AG09309 (cell line): ENCODE results near the gene FANCG.
A peak's percentile ranks its signal among the peaks of the same experiment; 100 is the strongest.

Experiments used
- DNase-seq: peaks from one replicate; pipeline ENCODE4 v3.0.0-alpha.2; 2010; ENCODE audit warnings: low read depth
- H3K4me3 ChIP-seq: 2 replicates; pipeline ENCODE4 v1.5.1; 2011; ENCODE audit warnings: mild to moderate bottlenecking, low read depth, low read length, moderate library complexity; ENCODE audit not compliant: control insufficient read depth
- TF ChIP-seq, protein P1 (sequence below): IDR thresholded peaks from 2 replicates; pipeline ENCODE4 v1.5.1; 2011; ENCODE audit warnings: mild to moderate bottlenecking, low read depth, low read length, inconsistent platforms; ENCODE audit not compliant: insufficient read depth, control insufficient read depth; ENCODE audit errors: missing control alignments

The FANCG gene

DNA sequence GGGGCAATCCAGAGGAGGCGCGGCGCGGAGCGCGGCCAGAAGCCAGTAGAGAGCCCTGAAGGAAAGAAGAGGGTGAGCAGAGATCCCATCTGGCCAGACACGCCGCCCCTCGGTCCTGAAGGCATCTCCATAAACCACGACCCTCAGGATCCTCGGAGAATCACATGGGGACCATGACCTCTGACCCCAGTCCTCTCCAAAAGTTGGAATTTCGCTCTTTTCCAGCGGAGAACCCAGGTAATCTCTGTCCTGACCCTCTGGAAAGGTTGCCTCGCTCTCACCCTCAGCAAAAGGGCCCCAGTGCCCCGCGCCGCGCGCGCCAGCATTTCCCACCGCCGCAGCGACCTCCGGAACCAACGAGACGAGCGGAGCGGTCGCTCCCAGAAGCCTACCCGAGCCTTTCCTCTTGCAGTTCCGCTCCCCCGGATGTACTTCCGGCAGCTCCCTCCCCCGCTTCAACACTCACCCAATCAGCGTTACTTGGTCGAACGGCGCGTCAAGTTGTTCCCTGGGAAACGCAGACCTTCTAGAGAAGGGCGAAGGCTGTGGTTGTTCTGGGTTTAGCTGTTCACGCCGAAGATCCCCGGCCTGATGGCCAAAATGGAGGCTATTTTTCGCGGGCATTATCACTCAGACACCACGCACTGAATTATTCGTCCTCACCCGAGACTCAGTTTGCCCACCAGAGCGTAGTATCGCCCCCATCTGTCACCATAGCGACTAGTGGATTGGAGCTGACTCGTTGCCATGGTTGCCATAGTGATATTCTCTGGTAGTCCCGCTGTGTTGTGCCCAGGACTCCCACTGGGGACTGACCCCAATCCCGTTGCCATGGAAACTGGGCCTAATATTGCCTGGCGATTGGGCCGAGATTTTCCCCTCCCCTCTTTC lies 23.3 kb upstream of the FANCG start, which contains the start of gene STOML2:
Gene STOML2, minus strand, starts transcription at position 363 of the 891 bp plus-strand sequence. Its CDS starts 37 bp downstream, at position 326.
- TF ChIP-seq, protein P1, sequence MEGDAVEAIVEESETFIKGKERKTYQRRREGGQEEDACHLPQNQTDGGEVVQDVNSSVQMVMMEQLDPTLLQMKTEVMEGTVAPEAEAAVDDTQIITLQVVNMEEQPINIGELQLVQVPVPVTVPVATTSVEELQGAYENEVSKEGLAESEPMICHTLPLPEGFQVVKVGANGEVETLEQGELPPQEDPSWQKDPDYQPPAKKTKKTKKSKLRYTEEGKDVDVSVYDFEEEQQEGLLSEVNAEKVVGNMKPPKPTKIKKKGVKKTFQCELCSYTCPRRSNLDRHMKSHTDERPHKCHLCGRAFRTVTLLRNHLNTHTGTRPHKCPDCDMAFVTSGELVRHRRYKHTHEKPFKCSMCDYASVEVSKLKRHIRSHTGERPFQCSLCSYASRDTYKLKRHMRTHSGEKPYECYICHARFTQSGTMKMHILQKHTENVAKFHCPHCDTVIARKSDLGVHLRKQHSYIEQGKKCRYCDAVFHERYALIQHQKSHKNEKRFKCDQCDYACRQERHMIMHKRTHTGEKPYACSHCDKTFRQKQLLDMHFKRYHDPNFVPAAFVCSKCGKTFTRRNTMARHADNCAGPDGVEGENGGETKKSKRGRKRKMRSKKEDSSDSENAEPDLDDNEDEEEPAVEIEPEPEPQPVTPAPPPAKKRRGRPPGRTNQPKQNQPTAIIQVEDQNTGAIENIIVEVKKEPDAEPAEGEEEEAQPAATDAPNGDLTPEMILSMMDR: no peak
- DNase-seq: peak; percentile 85
- peak within 1 kb of the TSS; percentile 52 for H3K4me3 ChIP-seq

DNA sequence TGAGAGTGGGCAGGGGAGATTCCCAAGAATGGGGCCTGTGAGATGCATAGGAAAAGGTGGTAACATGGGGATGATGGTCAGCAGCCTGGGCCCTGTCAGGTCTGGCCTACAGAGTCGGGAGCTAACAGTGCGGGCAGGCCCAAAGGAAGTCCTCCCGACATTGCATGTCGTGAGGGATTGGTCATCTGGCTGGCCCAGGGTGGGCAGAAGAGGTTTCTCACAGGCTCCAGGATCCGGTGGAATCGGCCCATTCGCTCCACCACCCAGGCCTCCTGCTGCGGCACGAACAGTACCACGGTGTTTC lies 22.7 kb upstream of the FANCG start:
- TF ChIP-seq, protein P1: no peak
- DNase-seq: no peak
- peak overlapping the region; percentile 52 for H3K4me3 ChIP-seq

DNA sequence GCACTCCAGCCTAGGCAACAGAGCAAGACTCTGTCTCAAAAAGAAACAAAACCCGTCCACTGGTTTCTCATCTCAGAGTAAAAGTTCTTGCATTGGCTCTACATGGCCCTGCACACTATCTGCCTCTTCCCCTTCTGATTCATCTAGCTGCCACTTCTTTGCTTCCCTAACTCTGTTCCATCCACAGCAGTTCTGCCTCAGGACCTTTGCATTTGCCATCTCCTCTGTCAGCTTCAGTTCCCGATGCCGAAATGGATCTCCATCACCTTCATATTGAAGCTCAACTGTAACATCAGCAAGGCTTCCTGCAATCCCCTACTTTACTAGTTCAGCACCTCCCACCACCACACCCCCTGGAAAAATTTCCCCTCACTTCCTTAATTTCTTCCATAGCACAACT lies 17.8 kb upstream of the FANCG start:
- no peak for DNase-seq
- TF ChIP-seq, protein P1: no peak
- H3K4me3 ChIP-seq: no peak overlapping the region

DNA sequence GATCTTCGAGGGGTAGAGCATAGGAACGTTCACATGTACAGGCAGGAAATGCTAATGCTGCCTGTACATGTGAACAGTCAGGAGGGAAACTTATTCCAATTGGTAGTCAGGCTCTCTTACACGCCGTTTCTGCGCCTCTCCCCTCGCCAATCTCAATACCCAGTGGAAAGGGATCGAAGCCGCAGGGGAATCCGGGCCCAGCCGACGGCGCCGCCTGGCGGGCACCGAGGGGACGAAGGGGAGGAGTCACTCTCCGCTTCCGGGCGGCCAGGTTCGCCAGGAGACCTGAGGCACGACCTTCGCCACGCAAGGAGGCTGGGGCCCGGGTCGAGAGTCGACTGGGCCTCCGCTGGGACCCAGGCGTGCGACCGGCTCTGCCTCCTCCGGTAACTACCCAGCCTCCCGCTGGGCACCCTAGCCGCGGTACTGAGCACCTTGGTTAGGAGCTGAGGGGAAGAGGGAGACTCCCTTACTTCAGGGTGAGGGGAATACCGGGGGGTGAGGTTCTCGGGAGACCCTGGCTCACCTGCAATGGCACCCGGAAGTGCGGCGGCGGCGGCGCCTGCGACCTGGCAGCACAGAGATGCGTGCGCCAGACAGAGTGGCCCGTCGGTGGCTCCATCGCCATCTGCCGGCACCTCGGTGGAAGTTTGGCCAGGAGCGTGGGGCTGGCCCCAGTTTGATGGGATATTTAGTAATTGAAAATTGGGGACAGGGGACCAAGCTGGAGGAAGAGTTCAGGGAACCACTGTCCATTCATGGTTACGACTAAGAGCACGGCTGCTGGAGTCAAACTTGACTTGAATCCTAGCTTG lies 16.5 kb upstream of the FANCG start, which contains the start of gene PIGO:
Gene PIGO, minus strand, starts transcription at position 557 of the 815 bp plus-strand sequence. CDS start 1,026 bp downstream, outside the sequence.
- peak within 1 kb of the TSS; percentile 97 for H3K4me3 ChIP-seq
- TF ChIP-seq, protein P1: peak; percentile 97
- DNase-seq: no peak

DNA sequence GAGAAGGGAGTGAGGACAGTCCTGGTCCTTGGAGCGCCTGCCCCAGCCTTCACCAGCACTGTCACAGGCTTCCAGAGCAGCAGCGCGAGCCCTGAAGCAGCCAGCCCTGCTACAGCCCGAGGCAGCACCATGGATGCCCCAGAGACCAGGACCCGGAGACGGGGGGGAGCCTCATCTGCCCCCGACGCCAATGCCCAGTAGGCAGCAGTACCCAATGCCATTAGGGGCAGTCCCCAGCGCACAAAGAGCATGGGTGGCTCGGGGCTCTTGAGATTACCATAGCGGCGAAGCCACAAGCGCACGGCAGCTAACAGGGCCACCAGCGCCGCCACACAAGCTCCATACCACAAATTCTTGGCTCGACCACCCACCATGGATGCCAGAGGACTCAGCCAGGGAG lies 11.8 kb upstream of the FANCG start:
- no peak for DNase-seq
- H3K4me3 ChIP-seq: no peak overlapping the region
- TF ChIP-seq, protein P1: no peak

DNA sequence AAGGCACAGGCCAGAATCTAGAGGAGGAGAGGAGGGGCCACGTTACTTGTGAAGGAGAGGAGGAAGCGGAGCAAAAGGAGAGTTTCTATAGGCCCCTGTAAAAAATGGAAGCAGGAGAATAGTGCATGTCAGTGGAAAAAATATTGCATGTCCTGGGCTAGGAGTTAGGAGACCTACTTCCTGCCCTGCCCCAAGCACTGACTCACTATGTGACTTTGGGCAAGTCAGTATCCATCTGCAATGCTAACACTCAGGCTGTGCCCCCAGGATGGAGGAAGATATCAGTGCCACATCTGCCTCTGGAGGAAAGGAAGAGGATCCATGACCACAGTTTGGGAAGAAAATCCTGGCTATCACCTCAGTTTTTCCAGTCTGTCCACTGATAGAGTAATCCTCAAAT lies 9.7 kb upstream of the FANCG start:
- TF ChIP-seq, protein P1: no peak
- H3K4me3 ChIP-seq: no peak overlapping the region
- DNase-seq: no peak
